ENCODE results near the gene MAD2L1.

DNA sequence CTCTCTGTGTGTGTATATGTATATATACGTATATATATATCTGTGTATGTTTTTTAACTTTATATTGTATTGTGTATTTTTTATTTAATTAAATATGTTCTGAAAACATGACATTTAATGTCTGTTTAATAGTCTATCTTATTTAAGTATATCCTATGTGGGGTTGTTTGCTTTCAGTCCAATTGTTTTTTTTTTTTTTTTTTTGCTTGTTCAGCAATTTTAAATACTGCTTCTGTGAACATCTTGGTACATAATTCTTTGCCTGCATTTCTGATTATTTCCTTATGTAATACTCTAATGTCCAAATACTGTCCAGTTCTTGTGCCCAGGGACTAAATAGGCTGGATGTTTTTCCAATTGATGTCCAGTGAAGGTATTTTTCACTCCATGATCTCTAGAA, 45.1 kb upstream of the MAD2L1 start:
- TF ChIP-seq, protein P1, sequence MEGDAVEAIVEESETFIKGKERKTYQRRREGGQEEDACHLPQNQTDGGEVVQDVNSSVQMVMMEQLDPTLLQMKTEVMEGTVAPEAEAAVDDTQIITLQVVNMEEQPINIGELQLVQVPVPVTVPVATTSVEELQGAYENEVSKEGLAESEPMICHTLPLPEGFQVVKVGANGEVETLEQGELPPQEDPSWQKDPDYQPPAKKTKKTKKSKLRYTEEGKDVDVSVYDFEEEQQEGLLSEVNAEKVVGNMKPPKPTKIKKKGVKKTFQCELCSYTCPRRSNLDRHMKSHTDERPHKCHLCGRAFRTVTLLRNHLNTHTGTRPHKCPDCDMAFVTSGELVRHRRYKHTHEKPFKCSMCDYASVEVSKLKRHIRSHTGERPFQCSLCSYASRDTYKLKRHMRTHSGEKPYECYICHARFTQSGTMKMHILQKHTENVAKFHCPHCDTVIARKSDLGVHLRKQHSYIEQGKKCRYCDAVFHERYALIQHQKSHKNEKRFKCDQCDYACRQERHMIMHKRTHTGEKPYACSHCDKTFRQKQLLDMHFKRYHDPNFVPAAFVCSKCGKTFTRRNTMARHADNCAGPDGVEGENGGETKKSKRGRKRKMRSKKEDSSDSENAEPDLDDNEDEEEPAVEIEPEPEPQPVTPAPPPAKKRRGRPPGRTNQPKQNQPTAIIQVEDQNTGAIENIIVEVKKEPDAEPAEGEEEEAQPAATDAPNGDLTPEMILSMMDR (IDR thresholded peaks at IDR 0.05), result no peak
- no peak for TF ChIP-seq ZFX (IDR thresholded peaks at IDR 0.05; ENCODE audit: borderline replicate concordance)

Measured in 22Rv1 (cell line).